Measurements from ENCODE around the gene RABEP2.
"Not testable (repeated sequence)": the region's sequence is repeated elsewhere in the genome, so short reads cannot be mapped to it uniquely, and the experiment has no call there.

RABEP2 gene

GRCh38 chr16:28901862-28902261 is 23.2 kb downstream of the RABEP2 start:
- no peak for FAIRE-seq

- FAIRE-seq: no peak
These were observed 24.4 kb downstream of the RABEP2 start for GRCh38 chr16:28900601-28901000.

GRCh38 chr16:28899882-28900590 is 25.0 kb downstream of the RABEP2 start:
- FAIRE-seq: no peak

GRCh38 chr16:28898942-28899341 is 26.1 kb downstream of the RABEP2 start:
- no peak for FAIRE-seq

- no peak for FAIRE-seq
These were observed 26.8 kb downstream of the RABEP2 start for GRCh38 chr16:28898266-28898665.

GRCh38 chr16:28897826-28898225 is 27.2 kb downstream of the RABEP2 start:
- FAIRE-seq: no peak

GRCh38 chr16:28895609-28896008 is 29.4 kb downstream of the RABEP2 start:
- FAIRE-seq: no peak

GRCh38 chr16:28893291-28893690 is 31.7 kb downstream of the RABEP2 start:
- no peak for FAIRE-seq

- FAIRE-seq: no peak
These were observed 32.8 kb downstream of the RABEP2 start for GRCh38 chr16:28891964-28892890.

GRCh38 chr16:28890355-28890754 is 34.7 kb downstream of the RABEP2 start:
- not testable (repeated sequence) for FAIRE-seq

- FAIRE-seq: no peak
These were observed 38.1 kb downstream of the RABEP2 start for GRCh38 chr16:28886945-28887344.

GRCh38 chr16:28884045-28884444 is 41.0 kb downstream of the RABEP2 start:
- no peak for FAIRE-seq

- FAIRE-seq: no peak
These were observed 41.6 kb downstream of the RABEP2 start for GRCh38 chr16:28883221-28883996.

- FAIRE-seq: no peak
These were observed 42.4 kb downstream of the RABEP2 start for GRCh38 chr16:28882551-28883160.

GRCh38 chr16:28881565-28881964 is 43.5 kb downstream of the RABEP2 start:
- FAIRE-seq: not testable (repeated sequence)

GRCh38 chr16:28880955-28881354 is 44.1 kb downstream of the RABEP2 start:
- no peak for FAIRE-seq

- no peak for FAIRE-seq
These were observed 44.5 kb downstream of the RABEP2 start for GRCh38 chr16:28880589-28880915.

- no peak for FAIRE-seq
These were observed 45.0 kb downstream of the RABEP2 start for GRCh38 chr16:28879841-28880588.

- no peak for FAIRE-seq
These were observed 45.7 kb downstream of the RABEP2 start for GRCh38 chr16:28879261-28879840.

- no peak for FAIRE-seq
These were observed 46.7 kb downstream of the RABEP2 start, which contains the start of gene ATP2A1 for GRCh38 chr16:28878083-28878926. TSS of gene ATP2A1 (plus strand) at chr16:28878488. CDS start at chr16:28878672, 184 bp downstream.

GRCh38 chr16:28877655-28878000 is 47.4 kb downstream of the RABEP2 start:
- no peak for FAIRE-seq
